Immature natural killer cell (primary cell): ENCODE measurements around the gene CDK13. TPM values are rescaled to one million over a fixed set of nuclear protein-coding genes. Genes with fewer than 3 reads are reported as not detected.

Experiments used
- DNase-seq, 3 donors: peaks; one replicate each; pipeline ENCODE4 v3.0.0; 2022; ENCODE audit warnings: mixed read lengths in 1 of 3
- H3K27ac Mint-ChIP-seq, 6 donors: one replicate each; pipeline ENCODE4 v1.8.0; 2020; ENCODE audit warnings: mixed read lengths in 6 of 6, mild to moderate bottlenecking in 5 of 6, inconsistent platforms in 4 of 6, moderate library complexity in 3 of 6
- H3K27me3 Mint-ChIP-seq, 3 donors: one replicate each; pipeline ENCODE4 v1.8.0; 2020 to 2021; ENCODE audit warnings: low read depth in 3 of 3, mild to moderate bottlenecking in 3 of 3, mixed read lengths in 3 of 3, moderate library complexity in 3 of 3, inconsistent platforms in 1 of 3
- H3K36me3 Mint-ChIP-seq, 3 donors: one replicate each; pipeline ENCODE4 v1.8.0; 2020; ENCODE audit warnings: mixed read lengths in 3 of 3, inconsistent platforms in 2 of 3, mild to moderate bottlenecking in 2 of 3
- H3K4me1 Mint-ChIP-seq, 2 donors: one replicate each; pipeline ENCODE4 v1.8.0; 2020; ENCODE audit warnings: inconsistent platforms in 2 of 2, mild to moderate bottlenecking in 2 of 2, mixed read lengths in 2 of 2, moderate library complexity in 1 of 2
- H3K4me3 Mint-ChIP-seq, 5 donors: one replicate each; pipeline ENCODE4 v1.8.0; 2020; ENCODE audit warnings: mild to moderate bottlenecking in 5 of 5, mixed read lengths in 5 of 5, inconsistent platforms in 3 of 5, moderate library complexity in 3 of 5
- H3K9me3 Mint-ChIP-seq, 6 donors: one replicate each; pipeline ENCODE4 v1.8.0; 2020; ENCODE audit warnings: mild to moderate bottlenecking in 6 of 6, mixed read lengths in 6 of 6, inconsistent platforms in 4 of 6, moderate library complexity in 3 of 6
- polyA plus RNA-seq, 3 donors: library from polyadenylated mRNA; unstranded; fragments of 300-500 nt; fragmentation: Illumina TruSeq; gene quantifications; one replicate each; pipeline ENCODE4 v1.2.3, GENCODE V29; 2021

Gene CDK13
- polyA plus RNA-seq, 3 donors from 2014 or later: 19.1 to 58.3 (median 22.6) TPM

GRCh38 chr7:39954694-39955093 lies 4.6 kb downstream of the CDK13 start:
- peak overlapping the region; percentile 42 to 98 (median 58) for H3K4me3 Mint-ChIP-seq
- no peaks in the 10 kb centered on the region for H3K9me3 Mint-ChIP-seq
- peaks cover 76 to 81% of the 10 kb centered on the region in 2 donors for H3K4me1 Mint-ChIP-seq
- no peak for DNase-seq
- peaks cover 8 to 17% (median 13%) of the 10 kb centered on the region in 3 donors for H3K27me3 Mint-ChIP-seq
- peaks cover 0 to 5% (median 0%) of the 10 kb centered on the region in 3 donors for H3K36me3 Mint-ChIP-seq
- H3K27ac Mint-ChIP-seq: peak overlapping the region; percentile 3 to 53 (median 29)

- DNase-seq: no peak
- H3K4me3 Mint-ChIP-seq: peak overlapping the region in 3 of 5 donors; percentile 1 to 74 (median 46)
- no peak overlapping the region for H3K27ac Mint-ChIP-seq
- H3K9me3 Mint-ChIP-seq: no peaks in the 10 kb centered on the region
- peaks cover 84 to 95% of the 10 kb centered on the region in 2 donors for H3K4me1 Mint-ChIP-seq
- peaks cover 0 to 3% (median 2%) of the 10 kb centered on the region in 3 donors for H3K27me3 Mint-ChIP-seq
- peaks cover 0 to 17% (median 8%) of the 10 kb centered on the region in 3 donors for H3K36me3 Mint-ChIP-seq
Measured at GRCh38 chr7:39958038-39958437, 8.0 kb downstream of the CDK13 start.

GRCh38 chr7:39967406-39968161 lies 17.5 kb downstream of the CDK13 start:
- no peaks in the 10 kb centered on the region for H3K9me3 Mint-ChIP-seq
- peaks cover 0 to 10% (median 5%) of the 10 kb centered on the region in 3 donors for H3K27me3 Mint-ChIP-seq
- H3K4me3 Mint-ChIP-seq: peak overlapping the region in 3 of 5 donors; percentile 2 to 29 (median 11)
- H3K4me1 Mint-ChIP-seq: peaks cover 97 to 100% of the 10 kb centered on the region in 2 donors
- H3K27ac Mint-ChIP-seq: no peak overlapping the region
- DNase-seq: no peak
- H3K36me3 Mint-ChIP-seq: peaks cover 0 to under 1% (median under 1%) of the 10 kb centered on the region in 3 donors

GRCh38 chr7:39969431-39969830 lies 19.4 kb downstream of the CDK13 start:
- H3K9me3 Mint-ChIP-seq: no peaks in the 10 kb centered on the region
- H3K4me3 Mint-ChIP-seq: peak overlapping the region in 4 of 5 donors; percentile 6 to 65 (median 28)
- DNase-seq: no peak

GRCh38 chr7:39971924-39972323 lies 21.9 kb downstream of the CDK13 start:
- Mint-ChIP-seq H3K27me3 (peaks cover 0 to 14% (median 8%) of the 10 kb centered on the region in 3 donors), H3K4me1 (peaks cover 73 to 78% of the 10 kb centered on the region in 2 donors), H3K4me3 (peak overlapping the region in 3 of 5 donors; percentile 15 to 53 (median 40)), H3K27ac (peak overlapping the region in 4 of 6 donors; percentile 6 to 50 (median 28)), H3K9me3 (no peaks in the 10 kb centered on the region), H3K36me3 (no peaks in the 10 kb centered on the region)
- no peak for DNase-seq

More at GRCh38 chr7:39969431-39969830, 19.4 kb downstream of the CDK13 start:
- Mint-ChIP-seq H3K27ac (peak overlapping the region in 5 of 6 donors; percentile 1 to 57 (median 20)), H3K36me3 (no peaks in the 10 kb centered on the region), H3K27me3 (peaks cover 0 to 10% (median 5%) of the 10 kb centered on the region in 3 donors), H3K4me1 (peaks cover 94 to 98% of the 10 kb centered on the region in 2 donors)

GRCh38 chr7:39973801-39974200 lies 23.7 kb downstream of the CDK13 start:
- Mint-ChIP-seq H3K4me1 (peaks cover 54 to 59% of the 10 kb centered on the region in 2 donors), H3K27me3 (peaks cover 0 to 14% (median 7%) of the 10 kb centered on the region in 3 donors), H3K4me3 (peak overlapping the region in 1 of 5 donors; percentile 22), H3K9me3 (no peaks in the 10 kb centered on the region), H3K36me3 (no peaks in the 10 kb centered on the region), H3K27ac (peak overlapping the region in 1 of 6 donors; percentile 7)
- no peak for DNase-seq

- Mint-ChIP-seq H3K4me3 (no peak overlapping the region), H3K9me3 (no peaks in the 10 kb centered on the region), H3K27ac (no peak overlapping the region), H3K36me3 (no peaks in the 10 kb centered on the region), H3K4me1 (peaks cover 17 to 28% of the 10 kb centered on the region in 2 donors), H3K27me3 (peaks cover 0 to 7% (median 4%) of the 10 kb centered on the region in 3 donors)
- no peak for DNase-seq
Measured at GRCh38 chr7:39978230-39978934, 28.3 kb downstream of the CDK13 start.

- Mint-ChIP-seq H3K27me3 (peaks cover 0 to 7% (median 4%) of the 10 kb centered on the region in 3 donors), H3K4me3 (no peak overlapping the region), H3K9me3 (no peaks in the 10 kb centered on the region), H3K27ac (no peak overlapping the region), H3K4me1 (peaks cover 19 to 31% of the 10 kb centered on the region in 2 donors), H3K36me3 (no peaks in the 10 kb centered on the region)
- peak; percentile 48 to 57 (median 52) for DNase-seq
Measured at GRCh38 chr7:39979406-39980073, 29.5 kb downstream of the CDK13 start.

GRCh38 chr7:39985398-39985918 lies 35.4 kb downstream of the CDK13 start:
- Mint-ChIP-seq H3K9me3 (no peaks in the 10 kb centered on the region), H3K4me1 (peaks cover 63 to 73% of the 10 kb centered on the region in 2 donors), H3K27ac (peak overlapping the region; percentile 4 to 70 (median 30)), H3K4me3 (peak overlapping the region in 3 of 5 donors; percentile 27 to 54 (median 42)), H3K36me3 (peaks cover 0 to 4% (median 4%) of the 10 kb centered on the region in 3 donors), H3K27me3 (peaks cover 0 to 4% (median 0%) of the 10 kb centered on the region in 3 donors)
- DNase-seq: no peak

GRCh38 chr7:39987641-39988347 lies 37.7 kb downstream of the CDK13 start:
- no peak overlapping the region for H3K4me3 Mint-ChIP-seq
- peak overlapping the region; percentile 10 to 59 (median 48) for H3K27ac Mint-ChIP-seq
- H3K4me1 Mint-ChIP-seq: peaks cover 67 to 88% of the 10 kb centered on the region in 2 donors
- DNase-seq: no peak
- H3K36me3 Mint-ChIP-seq: peaks cover 0 to 4% (median 4%) of the 10 kb centered on the region in 3 donors
- H3K9me3 Mint-ChIP-seq: no peaks in the 10 kb centered on the region
- H3K27me3 Mint-ChIP-seq: peaks cover 0 to 4% (median 2%) of the 10 kb centered on the region in 3 donors

- Mint-ChIP-seq H3K4me1 (peaks cover 8 to 25% of the 10 kb centered on the region in 2 donors), H3K4me3 (no peak overlapping the region), H3K27me3 (peaks cover 0 to 3% (median 3%) of the 10 kb centered on the region in 3 donors), H3K36me3 (peaks cover 5 to 9% (median 7%) of the 10 kb centered on the region in 3 donors), H3K9me3 (no peaks in the 10 kb centered on the region), H3K27ac (no peak overlapping the region)
- no peak for DNase-seq
Measured at GRCh38 chr7:40000734-40001315, 50.8 kb downstream of the CDK13 start.

- peaks cover 0 to 5% (median 3%) of the 10 kb centered on the region in 3 donors for H3K27me3 Mint-ChIP-seq
- no peak overlapping the region for H3K27ac Mint-ChIP-seq
- H3K9me3 Mint-ChIP-seq: no peaks in the 10 kb centered on the region
- H3K36me3 Mint-ChIP-seq: peaks cover 5 to 9% (median 7%) of the 10 kb centered on the region in 3 donors
- peaks cover 8 to 19% of the 10 kb centered on the region in 2 donors for H3K4me1 Mint-ChIP-seq
- DNase-seq: no peak
- no peak overlapping the region for H3K4me3 Mint-ChIP-seq
Measured at GRCh38 chr7:40001649-40002048, 51.6 kb downstream of the CDK13 start.
